Measurements from ENCODE around the gene SLC5A1.

Gene SLC5A1

DNA sequence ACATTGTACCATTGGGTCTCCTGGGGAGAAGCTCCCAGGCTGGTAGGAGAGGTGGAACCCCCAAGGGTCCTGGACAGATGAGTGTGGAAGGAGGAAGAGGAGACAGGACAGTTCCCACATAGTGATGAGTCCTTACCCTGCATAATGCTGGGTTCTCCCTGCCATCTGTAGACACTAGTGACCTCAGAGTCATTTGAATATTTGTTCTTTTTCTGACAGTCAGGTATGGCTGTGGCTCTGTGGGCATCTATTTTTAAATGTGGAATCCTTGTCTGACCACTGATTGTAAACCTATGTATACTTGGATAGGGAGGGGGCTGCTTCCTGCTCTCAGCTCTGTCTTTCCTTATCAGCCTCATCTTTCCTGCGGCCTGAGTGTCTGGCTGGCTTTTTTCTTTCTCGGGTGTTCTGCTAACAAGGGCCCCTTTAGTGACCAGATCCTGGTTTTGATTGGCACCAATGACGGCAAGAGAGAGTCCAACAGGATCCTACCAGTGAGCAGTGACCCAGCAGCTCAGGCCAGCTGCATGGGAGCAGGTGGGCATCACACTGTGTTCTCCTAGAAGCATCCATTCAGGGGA lies 2.6 kb upstream of the SLC5A1 start:
- no peak for DNase-seq (ENCODE audit: low read depth)
- TF ChIP-seq MYC (IDR thresholded peaks at IDR 0.05; ENCODE audit: low read depth, low read length) (no peak), POLR2A (IDR thresholded peaks at IDR 0.05; ENCODE audit: extremely low read depth, insufficient read length) (no peak), MAX (IDR thresholded peaks at IDR 0.05; ENCODE audit: low read depth, low read length) (no peak)
- TF ChIP-seq, protein P1, sequence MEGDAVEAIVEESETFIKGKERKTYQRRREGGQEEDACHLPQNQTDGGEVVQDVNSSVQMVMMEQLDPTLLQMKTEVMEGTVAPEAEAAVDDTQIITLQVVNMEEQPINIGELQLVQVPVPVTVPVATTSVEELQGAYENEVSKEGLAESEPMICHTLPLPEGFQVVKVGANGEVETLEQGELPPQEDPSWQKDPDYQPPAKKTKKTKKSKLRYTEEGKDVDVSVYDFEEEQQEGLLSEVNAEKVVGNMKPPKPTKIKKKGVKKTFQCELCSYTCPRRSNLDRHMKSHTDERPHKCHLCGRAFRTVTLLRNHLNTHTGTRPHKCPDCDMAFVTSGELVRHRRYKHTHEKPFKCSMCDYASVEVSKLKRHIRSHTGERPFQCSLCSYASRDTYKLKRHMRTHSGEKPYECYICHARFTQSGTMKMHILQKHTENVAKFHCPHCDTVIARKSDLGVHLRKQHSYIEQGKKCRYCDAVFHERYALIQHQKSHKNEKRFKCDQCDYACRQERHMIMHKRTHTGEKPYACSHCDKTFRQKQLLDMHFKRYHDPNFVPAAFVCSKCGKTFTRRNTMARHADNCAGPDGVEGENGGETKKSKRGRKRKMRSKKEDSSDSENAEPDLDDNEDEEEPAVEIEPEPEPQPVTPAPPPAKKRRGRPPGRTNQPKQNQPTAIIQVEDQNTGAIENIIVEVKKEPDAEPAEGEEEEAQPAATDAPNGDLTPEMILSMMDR (IDR thresholded peaks at IDR 0.05; ENCODE audit: low read depth, low read length), result no peak
- H3K4me3 ChIP-seq (ENCODE audit: low read depth, low read length), result no peak overlapping the region

DNA sequence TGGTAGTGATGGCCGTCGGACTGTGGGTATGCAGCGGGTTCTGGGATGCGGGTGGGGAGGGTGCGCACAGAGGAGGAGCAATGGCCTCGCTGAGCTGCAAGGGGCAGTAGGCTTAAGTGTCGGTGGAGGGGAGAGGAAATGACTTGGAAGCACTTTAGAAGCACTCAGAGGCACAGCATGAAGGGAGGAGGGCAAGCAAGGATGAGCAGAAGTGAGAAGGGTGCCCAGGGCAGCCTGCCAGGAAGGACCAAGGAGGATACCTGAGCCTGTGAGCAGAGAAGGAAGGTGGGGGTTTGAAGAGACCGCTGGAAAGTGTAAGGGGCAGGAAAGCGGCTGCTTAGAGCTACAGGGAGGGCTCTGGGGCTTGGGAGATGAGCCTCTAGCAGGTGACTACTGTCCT lies 330 bp downstream of the SLC5A1 start:
- DNase-seq (ENCODE audit: low read depth), result no peak
- TF ChIP-seq MYC (IDR thresholded peaks at IDR 0.05; ENCODE audit: low read depth, low read length), result no peak
- TF ChIP-seq, protein P1 (IDR thresholded peaks at IDR 0.05; ENCODE audit: low read depth, low read length), result no peak
- no peak for TF ChIP-seq POLR2A (IDR thresholded peaks at IDR 0.05; ENCODE audit: extremely low read depth, insufficient read length)
- TF ChIP-seq MAX (IDR thresholded peaks at IDR 0.05; ENCODE audit: low read depth, low read length), result no peak
- H3K4me3 ChIP-seq (ENCODE audit: low read depth, low read length), result no peak overlapping the region

DNA sequence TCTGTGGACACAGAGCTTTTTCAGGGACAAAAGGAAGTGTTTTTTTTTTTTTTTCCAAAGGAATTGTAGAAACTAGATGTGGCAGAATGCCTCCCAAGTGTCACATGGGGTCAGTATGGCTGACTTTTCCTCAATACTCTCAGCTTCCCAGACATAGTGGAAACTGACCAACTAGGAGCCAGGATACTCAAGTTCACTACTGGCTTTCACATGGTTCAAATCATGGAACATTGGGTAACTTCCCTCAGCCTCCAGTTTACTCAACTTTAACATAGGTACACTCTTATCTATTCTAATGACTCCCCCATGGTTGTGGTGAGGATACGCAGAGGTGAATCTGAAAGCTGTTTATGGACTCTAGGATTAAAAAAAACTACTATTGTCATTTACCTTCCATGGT lies 1.4 kb downstream of the SLC5A1 start:
- no peak for DNase-seq (ENCODE audit: low read depth)
- no peak overlapping the region for H3K4me3 ChIP-seq (ENCODE audit: low read depth, low read length)
- TF ChIP-seq POLR2A (IDR thresholded peaks at IDR 0.05; ENCODE audit: extremely low read depth, insufficient read length) (no peak), MAX (IDR thresholded peaks at IDR 0.05; ENCODE audit: low read depth, low read length) (no peak), MYC (IDR thresholded peaks at IDR 0.05; ENCODE audit: low read depth, low read length) (no peak)
- TF ChIP-seq, protein P1 (IDR thresholded peaks at IDR 0.05; ENCODE audit: low read depth, low read length), result no peak

- no peak overlapping the region for H3K4me3 ChIP-seq (ENCODE audit: low read depth, low read length)
- no peak for DNase-seq (ENCODE audit: low read depth)
- TF ChIP-seq, protein P1 (IDR thresholded peaks at IDR 0.05; ENCODE audit: low read depth, low read length), result no peak
Measured at GRCh38 chr22:32044913-32045312, 1.9 kb downstream of the SLC5A1 start.

- DNase-seq (ENCODE audit: low read depth), result no peak
- TF ChIP-seq MYC (IDR thresholded peaks at IDR 0.05; ENCODE audit: low read depth, low read length), result no peak
- TF ChIP-seq, protein P1 (IDR thresholded peaks at IDR 0.05; ENCODE audit: low read depth, low read length), result no peak
- no peak for TF ChIP-seq MAX (IDR thresholded peaks at IDR 0.05; ENCODE audit: low read depth, low read length)
- TF ChIP-seq POLR2A (IDR thresholded peaks at IDR 0.05; ENCODE audit: extremely low read depth, insufficient read length), result no peak
- no peak overlapping the region for H3K4me3 ChIP-seq (ENCODE audit: low read depth, low read length)
Measured at GRCh38 chr22:32048069-32048468, 5.0 kb downstream of the SLC5A1 start.

Measured in NB4 (cell line).